Right renal cortex interstitium (tissue), 3 donors: ENCODE data around the gene GOLGA6L10. TPM values are rescaled to one million over a fixed set of nuclear protein-coding genes. Genes with fewer than 3 reads are reported as not detected.
"Not testable (repeated sequence)": the region's sequence is repeated elsewhere in the genome, so short reads cannot be mapped to it uniquely, and the experiment has no call there.

Experiments used
- DNase-seq, 3 donors: peaks; one replicate each; pipeline ENCODE4 v3.0.0-alpha.2; 2013; ENCODE audit warnings: low read depth in 3 of 3, low spot score in 2 of 3
- polyA plus RNA-seq, 3 donors: library from polyadenylated mRNA; unstranded; fragments of 120-200 nt; gene quantifications; one replicate each; pipeline ENCODE4 v1.2.1, GENCODE V29; 2013; ENCODE audit not compliant: insufficient read length in 3 of 3

GOLGA6L10 gene
- polyA plus RNA-seq, 3 donors = 3.5 to 4.2 (median 3.7) TPM

DNA sequence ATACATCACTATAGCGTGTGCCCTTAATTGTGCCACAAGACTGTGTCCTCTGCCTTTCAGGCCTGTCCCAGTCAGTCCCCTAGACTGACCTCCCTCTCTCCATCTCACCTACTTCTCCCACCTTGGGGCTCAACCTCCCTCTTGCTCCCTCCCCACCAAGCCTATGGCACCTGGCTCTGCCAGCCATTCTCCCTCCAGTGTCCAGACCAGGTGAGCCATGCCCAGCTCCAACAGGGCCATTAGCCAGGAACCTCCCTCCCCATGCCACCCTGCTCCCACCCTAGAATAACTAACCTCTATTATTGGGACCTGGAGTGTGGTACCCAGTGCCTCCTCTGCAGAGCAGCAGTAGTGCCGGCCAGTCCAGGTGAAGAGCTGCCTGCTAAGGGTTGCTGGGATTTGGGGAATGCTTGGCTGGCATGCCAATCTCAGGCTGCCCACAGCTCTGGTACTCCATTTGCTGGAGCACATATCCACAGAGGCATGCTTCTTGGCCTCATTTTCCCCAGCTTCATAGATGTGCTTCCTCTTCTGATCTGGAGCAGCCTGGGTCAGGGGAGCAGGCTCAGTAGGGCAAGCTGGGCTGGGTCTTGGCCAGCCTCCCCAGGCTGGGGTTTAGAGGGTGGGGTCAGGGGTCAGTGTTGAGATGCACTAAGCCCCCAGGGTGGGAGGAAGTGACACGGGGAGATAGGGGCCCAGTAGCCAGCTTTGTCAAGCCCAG is 47.8 kb downstream of the GOLGA6L10 start:
- no peak for DNase-seq

DNA sequence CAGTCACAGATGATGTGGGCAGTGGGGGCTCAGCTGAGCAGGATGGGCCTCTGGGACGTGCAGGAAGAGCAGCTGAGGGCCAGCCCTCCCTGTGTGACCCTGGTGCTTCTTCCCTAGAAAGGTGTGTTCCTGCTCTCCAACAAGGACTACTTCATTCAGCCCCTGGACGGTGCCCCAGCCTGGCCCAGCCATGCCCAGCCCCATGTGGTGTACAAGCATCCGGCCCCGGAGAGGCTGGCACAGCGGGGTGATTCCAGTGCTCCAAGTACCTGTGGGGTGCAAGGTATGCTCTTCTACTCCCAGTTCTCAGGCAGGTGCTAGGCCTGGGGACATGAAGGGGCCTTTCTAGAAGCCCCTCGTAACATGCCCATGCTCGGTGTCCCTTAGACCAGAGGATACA is 48.4 kb downstream of the GOLGA6L10 start:
- no peak for DNase-seq

DNA sequence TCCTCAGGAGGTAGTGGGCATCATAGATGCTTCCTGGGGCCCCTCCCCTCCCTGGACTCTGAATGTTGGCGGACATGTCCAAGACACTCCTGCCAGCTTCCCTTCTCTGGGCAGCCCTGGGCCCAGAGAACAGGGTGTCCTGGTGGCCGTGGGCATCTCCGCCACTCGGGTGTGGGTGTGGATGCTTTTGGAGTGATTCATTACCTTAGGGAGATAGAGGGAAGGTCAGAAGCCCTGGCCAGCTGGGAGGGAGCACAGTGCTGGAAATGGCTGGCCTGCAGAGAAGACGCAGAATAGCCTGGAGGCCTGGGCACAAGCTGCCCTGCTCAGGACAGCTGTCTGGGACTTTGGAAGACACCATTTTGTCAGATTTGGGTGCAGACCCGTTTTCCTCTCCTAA is 48.9 kb downstream of the GOLGA6L10 start:
- not testable (repeated sequence) for DNase-seq

DNA sequence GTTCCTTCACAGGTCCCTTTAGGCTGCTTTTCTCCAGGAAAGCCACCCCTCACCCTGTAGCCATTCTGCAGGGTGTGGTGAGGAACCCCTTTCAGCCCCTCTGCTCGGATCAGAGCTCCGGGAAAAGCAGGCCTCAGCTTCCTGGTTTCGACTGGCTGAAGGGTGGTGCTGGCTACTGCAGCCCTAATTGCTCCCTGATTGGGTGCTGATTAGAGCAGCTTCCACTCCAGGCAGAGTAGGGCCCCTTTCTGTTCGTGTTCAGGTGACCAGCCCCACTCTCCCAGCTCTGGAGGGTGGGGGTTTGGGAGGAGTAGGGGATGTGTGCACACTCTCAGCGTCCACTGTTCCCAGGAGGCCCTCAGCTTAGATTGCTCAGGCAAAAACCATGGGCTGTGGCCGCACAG is 49.8 kb downstream of the GOLGA6L10 start:
- not testable (repeated sequence) for DNase-seq

DNA sequence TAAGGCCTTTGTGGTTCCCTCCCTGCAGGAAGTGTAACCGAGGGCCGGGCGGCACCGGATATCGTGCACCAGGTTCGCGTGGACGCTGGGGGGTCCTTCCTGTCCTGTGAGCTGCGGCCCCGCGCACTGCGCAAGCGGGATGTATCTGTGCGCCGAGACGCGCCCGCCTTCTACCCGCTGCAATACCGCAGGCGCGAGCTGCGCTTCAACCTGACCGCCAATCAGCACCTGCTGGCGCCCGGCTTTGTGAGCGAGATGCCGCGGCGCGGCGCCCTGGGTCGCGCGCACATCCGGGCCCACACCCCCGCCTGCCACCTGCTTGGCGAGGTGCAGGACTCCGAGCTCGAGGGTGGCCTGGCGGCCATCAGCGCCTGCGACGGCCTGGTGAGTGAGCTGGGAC is 50.8 kb downstream of the GOLGA6L10 start:
- no peak for DNase-seq

DNA sequence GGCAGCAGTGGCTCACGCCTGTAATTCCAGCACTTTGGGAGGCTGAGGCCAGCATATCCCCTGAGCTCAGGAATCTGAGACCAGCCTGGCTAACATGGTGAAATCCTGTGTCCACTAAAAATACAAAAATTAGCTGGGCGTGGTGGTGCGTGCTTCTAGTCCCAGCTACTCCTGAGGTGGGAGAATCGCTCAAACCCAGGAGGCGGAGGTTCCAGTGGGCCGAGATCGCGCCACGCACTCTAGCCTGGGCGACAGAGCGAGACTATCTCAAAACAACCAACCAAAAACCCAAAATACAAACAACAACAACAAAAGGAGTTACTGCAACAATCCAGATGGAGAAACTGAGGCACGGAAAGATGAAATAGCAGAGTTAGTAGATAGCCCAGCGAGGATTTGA is 51.2 kb downstream of the GOLGA6L10 start:
- no peak for DNase-seq

DNA sequence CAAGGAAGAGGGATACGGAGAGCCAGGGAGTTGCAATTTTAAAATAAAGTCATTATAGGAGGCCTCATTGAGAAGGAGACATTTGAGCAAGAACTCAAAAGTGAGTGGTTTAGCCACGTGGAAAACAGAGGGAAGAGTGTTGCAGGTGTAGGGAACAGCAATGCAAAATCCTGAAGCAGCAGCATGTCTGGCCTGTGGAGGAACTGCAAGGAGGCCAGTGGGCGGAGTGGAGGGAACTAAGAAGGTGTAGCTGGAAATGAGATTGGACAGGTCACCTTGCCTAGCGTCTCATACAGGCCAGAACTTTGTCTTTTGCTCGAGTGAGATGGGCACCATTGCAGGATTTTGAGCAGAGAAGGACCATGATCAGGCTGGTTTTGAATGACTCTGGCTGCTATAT is 51.7 kb downstream of the GOLGA6L10 start:
- DNase-seq = no peak

DNA sequence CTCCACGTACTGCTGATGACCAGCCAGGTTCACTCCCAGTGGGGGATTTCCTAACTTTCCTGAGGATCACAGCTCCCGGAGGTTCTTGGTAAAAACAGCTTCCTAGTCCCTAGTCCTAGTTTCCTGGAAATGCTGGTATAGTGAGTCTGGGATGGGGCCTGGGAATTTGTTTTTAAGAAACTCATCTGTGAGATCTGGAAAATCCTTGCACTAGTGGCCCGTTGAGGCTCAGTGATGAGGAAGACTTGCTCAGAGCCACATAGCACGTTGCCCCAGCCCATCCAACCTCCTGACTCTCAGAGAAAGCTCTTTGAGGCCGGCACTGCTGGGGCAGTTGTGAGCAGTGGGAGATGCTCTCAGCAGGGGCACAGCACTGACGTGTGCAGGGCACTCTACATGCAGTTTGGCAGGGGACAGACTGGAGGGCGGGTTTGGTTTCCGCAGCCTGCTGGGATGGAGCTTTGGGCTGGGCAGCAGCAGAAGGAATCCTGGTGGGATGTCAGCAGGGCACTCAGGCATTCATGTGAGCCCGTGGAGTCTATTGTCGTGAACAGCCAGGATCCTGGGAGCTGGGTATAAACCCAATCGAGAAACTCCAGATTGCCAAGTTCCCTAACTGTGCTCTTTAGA is 55.1 kb downstream of the GOLGA6L10 start:
- DNase-seq = no peak

DNA sequence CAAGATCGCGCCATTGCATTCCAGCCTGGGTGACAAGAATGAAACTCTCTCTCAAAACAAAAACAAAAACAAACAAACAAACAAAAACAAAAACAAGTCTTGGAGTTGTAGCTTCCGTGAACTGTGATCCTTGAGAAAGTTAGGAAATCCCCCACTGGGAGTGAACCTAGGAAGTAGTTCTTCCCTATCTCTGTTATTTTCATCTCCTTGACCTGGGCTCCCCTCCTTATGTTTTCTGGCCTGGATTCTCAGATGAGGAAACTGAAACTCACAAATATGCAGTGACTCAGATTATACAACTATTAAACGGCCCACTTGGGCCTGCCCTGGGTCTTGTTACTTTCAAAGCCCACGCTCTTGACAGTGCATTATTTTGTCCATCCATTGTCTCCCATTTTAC is 57.0 kb downstream of the GOLGA6L10 start:
- no peak for DNase-seq

Other genes with a start within 250 kb of the GOLGA6L10 start
- gene EFL1, start 86.7 kb downstream of the GOLGA6L10 start, polyA plus RNA-seq = 10 to 100 TPM; 23.4 to 25.5 (median 24.5) TPM
- gene SAXO2, start 86.7 kb downstream of the GOLGA6L10 start, polyA plus RNA-seq = 1 to 10 TPM; 5.4 to 6.1 (median 5.5) TPM
- gene GOLGA6L9, start 80.3 kb upstream of the GOLGA6L10 start, polyA plus RNA-seq = 1 to 10 TPM; 4.6 to 7.4 (median 5.9) TPM
- gene RPS17, start 191.0 kb upstream of the GOLGA6L10 start, polyA plus RNA-seq = 1,000 to 10,000 TPM; 2,020 to 2,225 (median 2,037) TPM